ENCODE measurements around the gene MCOLN1. TPM values are rescaled to one million over a fixed set of nuclear protein-coding genes. Genes with fewer than 3 reads are reported as not detected.

Gene MCOLN1
- total RNA-seq, 1 donor from 2014 or later = 20.7 TPM

- H3K27me3 Mint-ChIP-seq (ENCODE audit: low read depth) = no peaks in the 10 kb centered on the region
- no peak overlapping the region for H3K4me3 Mint-ChIP-seq
- DNase-seq (ENCODE audit: low spot score in 2 of 2, unreplicated experiment in 2 of 2) = no peak
- no peak for TF ChIP-seq CTCF (IDR thresholded peaks at IDR 0.05; ENCODE audit: unreplicated experiment)
- no peaks in the 10 kb centered on the region for H3K4me1 Mint-ChIP-seq
- no peaks in the 10 kb centered on the region for H3K9me3 Mint-ChIP-seq
- no peak overlapping the region for H3K27ac Mint-ChIP-seq
- H3K36me3 Mint-ChIP-seq = peaks cover 27% of the 10 kb centered on the region
Measured at GRCh38 chr19:7544626-7545025, 22.2 kb downstream of the MCOLN1 start.

- no peak for DNase-seq (ENCODE audit: low spot score in 2 of 2, unreplicated experiment in 2 of 2)
- H3K36me3 Mint-ChIP-seq = peaks cover 27% of the 10 kb centered on the region
- no peak for TF ChIP-seq CTCF (IDR thresholded peaks at IDR 0.05; ENCODE audit: unreplicated experiment)
- H3K27me3 Mint-ChIP-seq (ENCODE audit: low read depth) = no peaks in the 10 kb centered on the region
- no peaks in the 10 kb centered on the region for H3K4me1 Mint-ChIP-seq
- no peak overlapping the region for H3K27ac Mint-ChIP-seq
- no peaks in the 10 kb centered on the region for H3K9me3 Mint-ChIP-seq
- H3K4me3 Mint-ChIP-seq = no peak overlapping the region
Measured at GRCh38 chr19:7545300-7545699, 22.9 kb downstream of the MCOLN1 start.

- no peaks in the 10 kb centered on the region for H3K4me1 Mint-ChIP-seq
- H3K27me3 Mint-ChIP-seq (ENCODE audit: low read depth) = no peaks in the 10 kb centered on the region
- H3K36me3 Mint-ChIP-seq = peaks cover 25% of the 10 kb centered on the region
- H3K9me3 Mint-ChIP-seq = no peaks in the 10 kb centered on the region
- DNase-seq (ENCODE audit: low spot score in 2 of 2, unreplicated experiment in 2 of 2) = no peak
- no peak overlapping the region for H3K27ac Mint-ChIP-seq
- no peak for TF ChIP-seq CTCF (IDR thresholded peaks at IDR 0.05; ENCODE audit: unreplicated experiment)
- H3K4me3 Mint-ChIP-seq = no peak overlapping the region
Measured at GRCh38 chr19:7545904-7546303, 23.5 kb downstream of the MCOLN1 start.

GRCh38 chr19:7547159-7547558, 24.7 kb downstream of the MCOLN1 start:
- H3K4me1 Mint-ChIP-seq = peaks cover 4% of the 10 kb centered on the region
- H3K36me3 Mint-ChIP-seq = peaks cover 23% of the 10 kb centered on the region
- no peak overlapping the region for H3K27ac Mint-ChIP-seq
- no peak overlapping the region for H3K4me3 Mint-ChIP-seq
- no peak for TF ChIP-seq CTCF (IDR thresholded peaks at IDR 0.05; ENCODE audit: unreplicated experiment)
- no peaks in the 10 kb centered on the region for H3K9me3 Mint-ChIP-seq
- no peak for DNase-seq (ENCODE audit: low spot score in 2 of 2, unreplicated experiment in 2 of 2)
- H3K27me3 Mint-ChIP-seq (ENCODE audit: low read depth) = no peaks in the 10 kb centered on the region

- peaks cover 19% of the 10 kb centered on the region for H3K36me3 Mint-ChIP-seq
- H3K27me3 Mint-ChIP-seq (ENCODE audit: low read depth) = no peaks in the 10 kb centered on the region
- peak overlapping the region; percentile 15 for H3K4me3 Mint-ChIP-seq
- DNase-seq (ENCODE audit: low spot score in 2 of 2, unreplicated experiment in 2 of 2) = no peak
- no peak overlapping the region for H3K27ac Mint-ChIP-seq
- peaks cover 4% of the 10 kb centered on the region for H3K4me1 Mint-ChIP-seq
- H3K9me3 Mint-ChIP-seq = no peaks in the 10 kb centered on the region
- no peak for TF ChIP-seq CTCF (IDR thresholded peaks at IDR 0.05; ENCODE audit: unreplicated experiment)
Measured at GRCh38 chr19:7549429-7550148, 27.2 kb downstream of the MCOLN1 start.

Measured in mesothelial cell of epicardium (in vitro differentiated cells).